WTC11 (cell line): ENCODE results near the gene ACVR2B. TPM values are rescaled to one million over a fixed set of nuclear protein-coding genes. Genes with fewer than 3 reads are reported as not detected.

Experiments
- ATAC-seq: fragments of 200-7000 bp; cut with Tn5 transposase; 2 replicates; pipeline ENCODE4 v1.10.0; 2021; ENCODE audit warnings: mild to moderate bottlenecking, moderate library complexity
- CTCF ChIA-PET: fragments of 300-600 bp; sonication (Branson Sonifier 250); formaldehyde crosslinking; loops from one replicate; lab custom pipeline; 2021; ENCODE audit warnings: antibody characterized with exemption; lab: Charles Lee
- POLR2A ChIA-PET: fragments of 350-600 bp; sonication (Branson Sonifier 250); formaldehyde crosslinking; loops from one replicate; lab custom pipeline; 2021; ENCODE audit warnings: antibody characterized with exemption; lab: Charles Lee
- DNase-seq: peaks from one replicate; pipeline ENCODE4 v3.0.0; 2021; ENCODE audit warnings: low spot score
- H3K27ac Mint-ChIP-seq: 2 replicates; pipeline ENCODE4 v1.8.0; 2021; ENCODE audit warnings: mixed read lengths
- H3K27me3 Mint-ChIP-seq: 2 replicates; pipeline ENCODE4 v1.8.0; 2021; ENCODE audit warnings: low read depth, mild to moderate bottlenecking, moderate library complexity, mixed read lengths
- H3K36me3 Mint-ChIP-seq: 2 replicates; pipeline ENCODE4 v1.8.0; 2021; ENCODE audit warnings: mixed read lengths
- H3K4me1 Mint-ChIP-seq: 2 replicates; pipeline ENCODE4 v1.8.0; 2022; ENCODE audit warnings: mixed read lengths
- H3K4me3 Mint-ChIP-seq: 2 replicates; pipeline ENCODE4 v1.8.0; 2021; ENCODE audit warnings: mild to moderate bottlenecking, moderate library complexity, mixed read lengths
- H3K9me3 Mint-ChIP-seq: 2 replicates; pipeline ENCODE4 v1.8.0; 2021; ENCODE audit warnings: mixed read lengths
- CDX4 ChIP-seq: fragments of 250-450 bp; sonication (Bioruptor Pico); IDR thresholded peaks from 2 replicates; pipeline ENCODE4 v1.9.0; 2021; ENCODE audit warnings: moderate library complexity, mild to moderate bottlenecking, inconsistent platforms, borderline replicate concordance
- E2F1 ChIP-seq: sonication (generic); formaldehyde crosslinking; IDR thresholded peaks from 2 replicates; pipeline ENCODE4 v1.8.0; 2022; ENCODE audit warnings: mild to moderate bottlenecking, missing genetic modification reagents
- ELF4 ChIP-seq: sonication (generic); formaldehyde crosslinking; IDR thresholded peaks from 2 replicates; pipeline ENCODE4 v1.8.1; 2022; ENCODE audit warnings: low read depth, mild to moderate bottlenecking, moderate library complexity, missing genetic modification reagents
- ESRRA ChIP-seq: sonication (generic); formaldehyde crosslinking; IDR thresholded peaks from 2 replicates; pipeline ENCODE4 v1.8.1; 2022; ENCODE audit warnings: mild to moderate bottlenecking, missing genetic modification reagents, borderline replicate concordance
- ETV6 ChIP-seq: sonication (generic); formaldehyde crosslinking; IDR thresholded peaks from 2 replicates; pipeline ENCODE4 v1.8.1; 2022; ENCODE audit warnings: mild to moderate bottlenecking, missing genetic modification reagents
- GABPB1 ChIP-seq: sonication (generic); formaldehyde crosslinking; IDR thresholded peaks from 2 replicates; pipeline ENCODE4 v1.8.1; 2023; ENCODE audit warnings: mild to moderate bottlenecking, missing genetic modification reagents
- GTF2I ChIP-seq: fragments of 250-450 bp; sonication (Bioruptor Pico); conservative IDR thresholded peaks from 2 replicates; pipeline ENCODE4 v1.4.0; 2021; ENCODE audit warnings: mild to moderate bottlenecking
- HMGA2 ChIP-seq: fragments of 250-450 bp; sonication (Bioruptor Pico); IDR thresholded peaks from 2 replicates; pipeline ENCODE4 v1.4.0; 2021; ENCODE audit warnings: mild to moderate bottlenecking, moderate library complexity
- KAT7 ChIP-seq: sonication (generic); formaldehyde crosslinking; IDR thresholded peaks from 2 replicates; pipeline ENCODE4 v1.8.1; 2023; ENCODE audit warnings: missing genetic modification reagents, mild to moderate bottlenecking, borderline replicate concordance
- NFATC4 ChIP-seq: fragments of 250-450 bp; sonication (Bioruptor Pico); IDR thresholded peaks from 2 replicates; pipeline ENCODE4 v1.9.0; 2021; ENCODE audit warnings: mild to moderate bottlenecking
- PRRX2 ChIP-seq: fragments of 250-450 bp; sonication (Bioruptor Pico); IDR thresholded peaks from 2 replicates; pipeline ENCODE4 v1.8.0; 2021; ENCODE audit warnings: mild to moderate bottlenecking
- RELA ChIP-seq: sonication (generic); formaldehyde crosslinking; IDR thresholded peaks from 2 replicates; pipeline ENCODE4 v1.8.1; 2022; ENCODE audit warnings: missing genetic modification reagents, mild to moderate bottlenecking, borderline replicate concordance
- SMAD3 ChIP-seq: sonication (generic); formaldehyde crosslinking; IDR thresholded peaks from 2 replicates; pipeline ENCODE4 v1.8.0; 2022; ENCODE audit warnings: missing genetic modification reagents, mild to moderate bottlenecking, borderline replicate concordance
- TEAD4 ChIP-seq: sonication (generic); formaldehyde crosslinking; IDR thresholded peaks from 2 replicates; pipeline ENCODE4 v1.8.0; 2022; ENCODE audit warnings: mild to moderate bottlenecking, missing genetic modification reagents
- USF2 ChIP-seq: sonication (generic); formaldehyde crosslinking; IDR thresholded peaks from 2 replicates; pipeline ENCODE4 v1.8.1; 2023; ENCODE audit warnings: mild to moderate bottlenecking, missing genetic modification reagents, moderate library complexity
- ZNF317 ChIP-seq: sonication (generic); formaldehyde crosslinking; IDR thresholded peaks from 2 replicates; pipeline ENCODE4 v1.8.1; 2023; ENCODE audit warnings: low read depth, mild to moderate bottlenecking, moderate library complexity, missing genetic modification reagents, borderline replicate concordance
- ZNF532 ChIP-seq: fragments of 250-450 bp; sonication (Bioruptor Pico); IDR thresholded peaks from 2 replicates; pipeline ENCODE4 v1.9.0; 2021; ENCODE audit warnings: mild to moderate bottlenecking, borderline replicate concordance
- total RNA-seq: library from RNA; stranded (reverse); gene quantifications from 3 replicates; pipeline ENCODE4 v1.2.3, GENCODE V29; 2021
- TF ChIP-seq, protein P1 (sequence below): sonication (generic); formaldehyde crosslinking; IDR thresholded peaks from 2 replicates; pipeline ENCODE4 v1.8.1; 2023; ENCODE audit warnings: mild to moderate bottlenecking, missing genetic modification reagents, moderate library complexity
- TF ChIP-seq, protein P2 (sequence below): sonication (generic); formaldehyde crosslinking; IDR thresholded peaks from 2 replicates; pipeline ENCODE4 v1.8.1; 2023; ENCODE audit warnings: mild to moderate bottlenecking, missing genetic modification reagents

ACVR2B gene
- total RNA-seq, 1 experiment from 2014 or later: 104 TPM

- POLR2A ChIA-PET: no interaction called here
Measured at GRCh38 chr3:38487323-38487722, 33.6 kb downstream of the ACVR2B start.

DNA sequence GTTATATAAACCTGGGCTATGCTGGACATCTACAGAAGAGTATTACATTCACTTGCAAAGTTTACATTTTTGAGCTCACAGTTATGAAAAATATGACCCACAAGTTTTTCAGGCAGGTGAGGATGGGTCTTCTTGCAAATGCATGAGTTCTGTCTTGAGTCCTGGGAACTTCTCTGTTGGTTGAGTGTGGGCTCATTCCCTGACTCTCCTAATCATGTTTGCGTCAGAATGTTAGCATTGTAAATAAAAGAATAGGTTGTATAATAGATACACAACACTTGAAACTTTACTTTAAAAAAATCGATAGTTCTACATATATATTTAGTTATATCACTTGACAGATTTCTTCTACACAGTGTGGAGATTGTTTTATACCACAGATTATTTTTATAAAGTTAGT, 35.3 kb downstream of the ACVR2B start:
- Mint-ChIP-seq H3K27me3 (no peaks in the 10 kb centered on the region), H3K9me3 (no peaks in the 10 kb centered on the region)
- TF ChIP-seq E2F1 (CRISPR knock-in tag): no peak
- no peak for TF ChIP-seq NFATC4 (CRISPR knock-in tag)
- TF ChIP-seq CDX4: no peak
- TF ChIP-seq, all 79 proteins: peak for 0
- Mint-ChIP-seq H3K36me3 (peaks cover 12% of the 10 kb centered on the region), H3K4me1 (no peaks in the 10 kb centered on the region), H3K27ac (no peak overlapping the region), H3K4me3 (no peak overlapping the region)
- DNase-seq: no peak
- ChIA-PET POLR2A (no interaction called here), CTCF (no interaction called here)
- ATAC-seq: no peak

More at GRCh38 chr3:38487323-38487722, 33.6 kb downstream of the ACVR2B start:
- Mint-ChIP-seq H3K4me1 (no peaks in the 10 kb centered on the region), H3K9me3 (no peaks in the 10 kb centered on the region), H3K4me3 (no peak overlapping the region), H3K27ac (no peak overlapping the region; the same call in 1 of the 2 replicates)
- CTCF ChIA-PET: no interaction called here
- no peak for TF ChIP-seq ZNF532 (CRISPR knock-in tag)
- TF ChIP-seq ETV6 (CRISPR knock-in tag): no peak
- no peak for TF ChIP-seq SMAD3
- TF ChIP-seq, all 79 proteins: peak for 0
- Mint-ChIP-seq H3K36me3 (peaks cover 27% of the 10 kb centered on the region), H3K27me3 (no peaks in the 10 kb centered on the region)
- DNase-seq (no peak), ATAC-seq (no peak)

DNA sequence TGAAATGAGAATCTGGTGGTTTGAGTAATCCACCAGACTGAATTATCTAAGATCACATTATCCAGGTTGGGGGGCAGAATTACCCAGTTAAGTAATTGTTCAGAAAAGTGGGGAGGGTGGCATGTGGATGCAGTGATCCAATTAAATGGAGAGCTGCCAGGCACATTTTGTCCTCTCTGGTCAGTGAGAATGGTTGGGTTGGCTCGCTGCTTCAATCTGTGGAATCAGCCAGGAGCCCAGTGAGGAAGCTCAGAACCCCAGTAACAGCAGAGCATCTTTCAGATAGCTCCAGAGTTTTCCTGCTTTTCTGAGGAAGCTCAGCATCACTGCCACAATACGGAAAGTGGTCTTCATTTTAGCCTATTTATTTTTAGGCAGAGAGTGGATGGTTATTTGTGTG, 36.1 kb downstream of the ACVR2B start:
- peaks cover 7% of the 10 kb centered on the region for H3K36me3 Mint-ChIP-seq
- H3K4me1 Mint-ChIP-seq: no peaks in the 10 kb centered on the region
- DNase-seq: no peak
- CTCF ChIA-PET: interaction anchor here (0.8 to 1.7 kb wide), 3 partner anchors 10 to 166 kb away, joined by 4 to 6 read pairs (median 4); no protein-coding TSS in a partner anchor
- no peaks in the 10 kb centered on the region for H3K9me3 Mint-ChIP-seq
- H3K27ac Mint-ChIP-seq: no peak overlapping the region; the same call in 1 of the 2 replicates
- no peaks in the 10 kb centered on the region for H3K27me3 Mint-ChIP-seq
- H3K4me3 Mint-ChIP-seq: no peak overlapping the region
- POLR2A ChIA-PET: no interaction called here
- ATAC-seq: no peak
- TF ChIP-seq ESRRA (CRISPR knock-in tag): no peak
- no peak for TF ChIP-seq GABPB1
- no peak for TF ChIP-seq NFATC4 (CRISPR knock-in tag)
- TF ChIP-seq KAT7 (CRISPR knock-in tag): no peak
- no peak for TF ChIP-seq ZNF532 (CRISPR knock-in tag)
- no peak for TF ChIP-seq USF2 (CRISPR knock-in tag)
- TF ChIP-seq RELA (CRISPR knock-in tag): no peak
- no peak for TF ChIP-seq TEAD4
- TF ChIP-seq HMGA2 (CRISPR knock-in tag): no peak
- TF ChIP-seq, protein P1, sequence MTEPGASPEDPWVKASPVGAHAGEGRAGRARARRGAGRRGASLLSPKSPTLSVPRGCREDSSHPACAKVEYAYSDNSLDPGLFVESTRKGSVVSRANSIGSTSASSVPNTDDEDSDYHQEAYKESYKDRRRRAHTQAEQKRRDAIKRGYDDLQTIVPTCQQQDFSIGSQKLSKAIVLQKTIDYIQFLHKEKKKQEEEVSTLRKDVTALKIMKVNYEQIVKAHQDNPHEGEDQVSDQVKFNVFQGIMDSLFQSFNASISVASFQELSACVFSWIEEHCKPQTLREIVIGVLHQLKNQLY: no peak
- TF ChIP-seq GTF2I (CRISPR knock-in tag): no peak
- no peak for TF ChIP-seq ZNF317
- no peak for TF ChIP-seq PRRX2 (CRISPR knock-in tag)
- no peak for TF ChIP-seq ELF4
- TF ChIP-seq, protein P2, sequence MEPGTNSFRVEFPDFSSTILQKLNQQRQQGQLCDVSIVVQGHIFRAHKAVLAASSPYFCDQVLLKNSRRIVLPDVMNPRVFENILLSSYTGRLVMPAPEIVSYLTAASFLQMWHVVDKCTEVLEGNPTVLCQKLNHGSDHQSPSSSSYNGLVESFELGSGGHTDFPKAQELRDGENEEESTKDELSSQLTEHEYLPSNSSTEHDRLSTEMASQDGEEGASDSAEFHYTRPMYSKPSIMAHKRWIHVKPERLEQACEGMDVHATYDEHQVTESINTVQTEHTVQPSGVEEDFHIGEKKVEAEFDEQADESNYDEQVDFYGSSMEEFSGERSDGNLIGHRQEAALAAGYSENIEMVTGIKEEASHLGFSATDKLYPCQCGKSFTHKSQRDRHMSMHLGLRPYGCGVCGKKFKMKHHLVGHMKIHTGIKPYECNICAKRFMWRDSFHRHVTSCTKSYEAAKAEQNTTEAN (CRISPR knock-in tag): no peak
